Suprapubic skin (tissue), 4 donors: ENCODE measurements around the gene RPRD1B.

ENCODE experiments used
- POLR2A ChIP-seq, 2 donors: fragments of 450-650 bp; IDR thresholded peaks; one replicate each; pipeline ENCODE4 v1.6.1; 2017; ENCODE audit warnings: antibody characterized with exemption in 2 of 2, mild to moderate bottlenecking in 2 of 2, moderate library complexity in 2 of 2
- POLR2AphosphoS5 ChIP-seq, 3 donors: sonication (generic); formaldehyde crosslinking; IDR thresholded peaks; one replicate each; pipeline ENCODE4 v1.6.1; 2017; ENCODE audit warnings: antibody characterized with exemption in 3 of 3
- TF ChIP-seq, protein P1 (sequence below), 2 donors: fragments of 200-600 bp in 1 of 2; fragments of 450-650 bp in 1 of 2; sonication (generic) in 1 of 2; IDR thresholded peaks; one replicate each; pipeline ENCODE4 v1.5.1; 2016 to 2019; ENCODE audit warnings: antibody characterized with exemption in 2 of 2, mild to moderate bottlenecking in 1 of 2, moderate library complexity in 1 of 2

DNA sequence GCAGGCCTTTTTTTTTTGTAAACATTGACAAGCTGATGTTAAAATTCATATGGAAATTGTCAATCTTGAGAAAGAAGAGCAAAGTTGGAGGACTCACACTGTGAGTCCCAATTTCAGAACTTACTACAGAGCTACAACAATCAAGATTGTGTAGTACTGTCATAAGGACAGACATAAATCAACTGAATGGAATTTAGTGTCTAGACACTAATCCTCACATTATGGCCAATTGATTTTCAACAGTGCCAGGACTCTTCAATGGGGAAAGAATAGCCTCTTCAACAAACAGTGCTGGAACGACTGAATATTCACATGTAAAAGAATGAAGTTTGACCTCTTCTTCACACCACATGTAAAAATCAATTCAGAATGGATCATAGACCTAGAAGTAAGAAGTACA lies 70.7 kb downstream of the RPRD1B start:
- TF ChIP-seq POLR2AphosphoS5 (IDR thresholded peaks at IDR 0.05) (no peak), POLR2A (IDR thresholded peaks at IDR 0.05) (no peak)
- TF ChIP-seq, protein P1, sequence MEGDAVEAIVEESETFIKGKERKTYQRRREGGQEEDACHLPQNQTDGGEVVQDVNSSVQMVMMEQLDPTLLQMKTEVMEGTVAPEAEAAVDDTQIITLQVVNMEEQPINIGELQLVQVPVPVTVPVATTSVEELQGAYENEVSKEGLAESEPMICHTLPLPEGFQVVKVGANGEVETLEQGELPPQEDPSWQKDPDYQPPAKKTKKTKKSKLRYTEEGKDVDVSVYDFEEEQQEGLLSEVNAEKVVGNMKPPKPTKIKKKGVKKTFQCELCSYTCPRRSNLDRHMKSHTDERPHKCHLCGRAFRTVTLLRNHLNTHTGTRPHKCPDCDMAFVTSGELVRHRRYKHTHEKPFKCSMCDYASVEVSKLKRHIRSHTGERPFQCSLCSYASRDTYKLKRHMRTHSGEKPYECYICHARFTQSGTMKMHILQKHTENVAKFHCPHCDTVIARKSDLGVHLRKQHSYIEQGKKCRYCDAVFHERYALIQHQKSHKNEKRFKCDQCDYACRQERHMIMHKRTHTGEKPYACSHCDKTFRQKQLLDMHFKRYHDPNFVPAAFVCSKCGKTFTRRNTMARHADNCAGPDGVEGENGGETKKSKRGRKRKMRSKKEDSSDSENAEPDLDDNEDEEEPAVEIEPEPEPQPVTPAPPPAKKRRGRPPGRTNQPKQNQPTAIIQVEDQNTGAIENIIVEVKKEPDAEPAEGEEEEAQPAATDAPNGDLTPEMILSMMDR (IDR thresholded peaks at IDR 0.05) = no peak
